Glomerular visceral epithelial cell (primary cell): ENCODE results near the gene CHMP5.

ENCODE experiments used
- DNase-seq: peaks from one replicate; pipeline ENCODE4 v3.0.0-alpha.2; 2016; ENCODE audit errors: extremely low spot score

The CHMP5 gene

GRCh38 chr9:33273266-33273971 is 8.6 kb downstream of the CHMP5 start:
- DNase-seq: no peak

- peak; percentile 38 for DNase-seq
Measured at GRCh38 chr9:33273972-33274328, 9.1 kb downstream of the CHMP5 start.

- no peak for DNase-seq
Measured at GRCh38 chr9:33277484-33277883, 12.6 kb downstream of the CHMP5 start.

- DNase-seq: no peak
Measured at GRCh38 chr9:33285502-33285901, 20.7 kb downstream of the CHMP5 start.

- DNase-seq: peak; percentile 66
Measured at GRCh38 chr9:33287087-33287490, 22.2 kb downstream of the CHMP5 start.

DNA sequence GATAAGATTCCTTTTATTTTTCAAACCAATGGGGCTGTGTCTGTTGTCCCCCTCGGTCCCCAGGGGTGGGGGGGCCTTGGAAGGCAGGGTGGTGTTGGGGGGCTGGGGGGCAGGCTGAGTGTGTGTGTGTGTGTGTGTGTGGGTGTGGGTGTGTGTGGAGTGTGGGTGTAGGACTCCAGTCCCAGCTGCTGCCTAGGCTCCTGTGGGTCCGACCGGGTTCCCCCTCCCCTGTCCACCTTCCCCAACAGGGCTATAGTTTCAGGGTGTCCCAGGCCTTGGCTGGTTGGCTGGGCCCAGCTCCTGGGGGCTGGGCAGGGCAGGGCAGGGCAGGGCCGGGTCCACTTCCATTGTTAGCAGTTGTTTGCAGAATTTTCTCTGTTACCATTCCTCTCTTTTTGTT is 23.4 kb downstream of the CHMP5 start:
- DNase-seq: no peak

DNA sequence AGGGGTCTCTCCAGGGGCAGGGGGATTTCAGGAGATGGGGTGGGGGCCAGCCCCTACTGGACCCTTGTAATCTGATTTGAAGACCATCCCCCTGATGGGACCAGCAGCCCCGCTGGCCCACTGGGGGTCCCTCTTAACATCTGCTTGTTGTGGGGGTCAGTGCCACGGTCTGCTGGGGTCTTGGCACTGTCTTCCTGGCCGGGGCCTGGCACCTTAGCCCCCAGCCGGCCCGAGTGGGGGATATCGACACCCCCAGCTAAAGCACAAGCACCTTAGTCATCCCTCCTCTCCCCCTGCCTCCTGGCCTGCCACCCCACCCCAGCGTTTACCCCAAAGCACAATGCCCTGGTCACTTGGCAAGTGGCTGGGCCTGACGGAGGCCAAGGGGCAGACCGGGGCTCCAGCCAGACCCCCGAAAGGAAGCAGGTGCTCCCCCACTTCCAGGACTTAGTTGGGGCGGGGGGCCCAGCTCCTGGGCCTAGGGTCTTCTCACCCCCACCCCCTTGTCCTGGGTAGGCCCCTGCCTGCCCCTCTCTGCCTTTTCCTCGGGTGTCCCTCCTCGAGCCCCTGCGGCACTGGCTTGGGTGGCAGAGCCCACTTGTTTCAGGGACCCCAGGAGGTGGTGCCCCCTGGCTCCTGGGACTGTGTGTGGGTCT is 24.1 kb downstream of the CHMP5 start:
- DNase-seq: no peak

DNA sequence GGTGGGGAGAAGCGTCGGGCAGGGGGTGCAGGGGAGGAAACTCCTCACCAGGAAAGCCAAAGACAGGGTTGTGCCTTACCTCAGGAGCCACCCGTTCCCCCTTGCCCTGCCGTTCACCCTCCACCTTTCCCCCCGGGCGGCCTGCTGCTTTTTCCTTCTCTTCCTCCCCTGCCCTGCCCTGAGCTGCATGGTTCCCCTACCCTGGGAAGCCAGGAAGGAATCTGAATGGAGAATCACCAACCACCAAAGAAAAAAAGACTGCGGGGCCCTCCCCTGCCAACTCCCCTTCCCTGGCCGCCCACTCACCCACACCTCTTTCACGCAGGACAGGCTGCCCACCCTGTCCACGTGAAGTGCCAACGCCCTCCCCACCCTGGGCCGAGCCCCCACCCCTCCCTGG is 24.6 kb downstream of the CHMP5 start:
- no peak for DNase-seq

- no peak for DNase-seq
Measured at GRCh38 chr9:33289936-33290246, 25.0 kb downstream of the CHMP5 start.

- peak; percentile 99 for DNase-seq
Measured at GRCh38 chr9:33290247-33291030, 25.6 kb downstream of the CHMP5 start, which contains the start of gene NFX1. NFX1 (plus strand) TSS chr9:33290516; CDS start chr9:33290573, 57 bp downstream.

GRCh38 chr9:33291031-33291397 is 26.2 kb downstream of the CHMP5 start:
- no peak for DNase-seq

DNA sequence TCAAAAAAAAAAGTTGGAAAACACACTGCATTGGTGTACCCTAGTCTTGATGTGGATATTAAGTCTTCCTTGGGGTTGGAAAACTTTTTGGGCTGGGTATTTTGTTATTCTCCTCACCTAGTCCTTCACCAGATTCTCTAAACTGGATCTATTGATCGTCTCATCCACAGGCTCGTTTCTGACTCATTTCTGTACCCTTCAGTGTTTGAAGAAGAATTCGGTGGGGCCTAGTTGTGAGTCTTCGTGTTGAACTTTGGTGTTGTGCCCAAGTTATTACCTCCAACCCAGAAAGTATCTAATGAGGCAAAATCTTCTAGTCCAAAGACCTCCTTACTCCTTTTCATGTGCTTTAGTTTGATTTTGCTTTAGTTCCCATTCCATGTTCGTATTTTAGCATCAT is 27.1 kb downstream of the CHMP5 start:
- no peak for DNase-seq

DNA sequence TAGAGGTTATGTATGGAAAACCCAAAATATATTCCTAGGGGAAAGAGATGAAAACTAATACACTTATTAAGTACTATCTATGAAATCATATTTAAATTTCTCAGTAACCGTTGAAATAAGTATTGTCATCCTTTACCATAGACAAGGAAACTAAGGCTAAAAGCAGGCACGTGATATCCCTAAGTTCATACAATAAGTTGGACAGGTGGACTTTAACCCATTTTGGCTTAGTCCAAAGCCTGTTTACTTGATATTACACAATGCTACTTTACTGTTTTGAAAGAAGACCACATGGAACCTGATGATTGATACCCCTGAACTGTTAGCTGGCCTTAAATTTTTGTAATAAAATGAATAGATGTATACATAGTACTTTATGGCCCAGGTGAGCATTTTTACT is 28.9 kb downstream of the CHMP5 start:
- no peak for DNase-seq

- no peak for DNase-seq
Measured at GRCh38 chr9:33294670-33295432, 30.0 kb downstream of the CHMP5 start.

DNA sequence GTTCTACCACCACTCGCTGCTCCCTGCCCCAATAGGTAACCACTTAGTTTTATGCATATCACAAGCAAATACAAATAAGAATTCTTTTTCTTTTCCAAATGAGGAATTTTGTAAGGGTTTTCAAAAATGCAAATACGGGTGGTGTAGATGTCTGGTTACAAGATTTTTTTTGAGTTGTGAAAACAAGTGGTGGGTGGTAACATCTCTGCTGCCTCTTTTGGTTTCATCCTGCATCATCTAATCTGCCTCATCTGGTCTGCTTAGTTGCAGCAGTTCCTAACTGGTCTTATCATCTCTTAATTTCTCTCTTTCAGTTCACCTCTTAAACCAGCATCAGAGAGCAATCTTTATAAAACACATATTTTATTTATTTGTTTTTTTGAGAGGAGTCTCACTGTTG is 30.7 kb downstream of the CHMP5 start:
- no peak for DNase-seq

- no peak for DNase-seq
Measured at GRCh38 chr9:33297432-33297831, 32.6 kb downstream of the CHMP5 start.

DNA sequence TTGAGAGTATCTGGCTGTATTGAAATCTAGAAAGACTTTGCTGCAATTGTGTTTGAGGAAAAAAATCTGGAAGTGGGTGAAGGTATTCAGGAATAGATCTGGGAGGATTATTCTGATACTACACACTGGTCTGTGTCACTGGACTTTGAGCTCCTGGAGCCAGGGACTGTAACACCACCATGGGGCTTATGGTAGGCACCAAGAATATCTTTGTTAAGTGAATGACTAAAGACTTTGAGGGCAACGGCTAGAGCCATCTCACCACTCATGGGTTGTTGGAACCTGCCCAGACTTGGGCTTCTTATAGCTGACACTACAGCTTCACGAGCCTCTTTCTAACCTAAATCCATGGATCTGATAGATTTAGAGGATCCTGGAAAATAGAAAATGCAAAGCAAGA is 35.7 kb downstream of the CHMP5 start:
- DNase-seq: no peak

DNA sequence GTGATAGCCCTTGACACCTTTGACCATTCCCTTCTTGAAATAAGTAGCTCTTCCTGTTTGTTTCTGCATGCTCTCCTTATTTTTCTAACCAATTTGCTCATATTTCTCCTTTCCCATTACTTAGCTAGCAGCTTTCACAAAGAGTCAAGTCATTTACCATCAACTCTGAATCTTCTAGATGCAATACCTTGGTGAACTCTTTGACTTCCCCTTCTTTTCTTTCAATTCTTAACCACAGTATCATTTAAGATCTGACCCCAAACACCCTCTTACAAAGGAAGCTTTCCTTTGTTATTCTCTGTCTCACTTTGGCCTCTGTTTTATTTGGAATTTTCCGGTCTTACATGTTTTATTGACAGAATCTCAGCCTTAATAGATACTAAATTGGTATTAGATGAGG is 39.5 kb downstream of the CHMP5 start:
- no peak for DNase-seq

- no peak for DNase-seq
Measured at GRCh38 chr9:33306037-33306436, 41.2 kb downstream of the CHMP5 start.

- DNase-seq: peak; percentile 31
Measured at GRCh38 chr9:33307067-33307466, 42.2 kb downstream of the CHMP5 start.

DNA sequence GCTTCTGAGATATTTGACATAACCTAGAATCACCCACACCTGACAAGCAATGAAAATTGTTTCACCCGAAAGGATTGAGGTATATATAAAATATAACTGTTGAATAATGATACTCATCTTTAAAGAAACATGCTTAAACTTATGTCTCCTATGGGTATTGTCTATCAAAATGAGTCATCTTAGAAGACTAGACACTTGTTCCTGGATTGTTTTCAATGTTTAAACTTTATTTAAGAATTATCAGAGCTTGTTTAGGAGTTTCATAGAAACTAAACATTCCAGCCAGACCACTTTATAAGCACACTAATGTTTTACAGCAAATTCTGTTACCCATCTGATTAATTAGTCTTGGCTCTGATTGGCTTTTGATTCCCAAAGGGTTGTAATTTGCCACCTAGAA is 45.1 kb downstream of the CHMP5 start:
- DNase-seq: no peak

DNA sequence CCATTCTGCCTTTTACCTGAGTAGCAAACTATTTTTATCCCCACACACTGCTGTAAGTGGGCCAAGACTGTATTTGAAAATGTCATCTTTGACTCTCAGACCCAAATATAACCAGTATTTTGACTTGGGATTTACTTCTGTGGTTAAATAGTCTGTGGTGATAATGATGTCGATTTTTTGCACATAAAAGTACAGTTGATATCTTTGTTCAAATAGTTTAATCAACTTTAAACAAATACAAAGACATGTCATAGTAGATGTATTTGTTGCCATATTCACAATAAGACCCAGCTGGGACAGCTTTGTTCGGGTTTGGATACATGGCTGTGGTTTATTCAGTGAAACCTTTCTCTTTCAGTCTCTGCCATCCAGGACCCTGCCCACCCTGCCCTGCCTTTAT is 45.9 kb downstream of the CHMP5 start:
- no peak for DNase-seq
